ENCODE measurements around the gene P2RX4. TPM values are rescaled to one million over a fixed set of nuclear protein-coding genes. Genes with fewer than 3 reads are reported as not detected.

The P2RX4 gene
- total RNA-seq, 1 experiment from 2014 or later: 7.6 TPM

DNA sequence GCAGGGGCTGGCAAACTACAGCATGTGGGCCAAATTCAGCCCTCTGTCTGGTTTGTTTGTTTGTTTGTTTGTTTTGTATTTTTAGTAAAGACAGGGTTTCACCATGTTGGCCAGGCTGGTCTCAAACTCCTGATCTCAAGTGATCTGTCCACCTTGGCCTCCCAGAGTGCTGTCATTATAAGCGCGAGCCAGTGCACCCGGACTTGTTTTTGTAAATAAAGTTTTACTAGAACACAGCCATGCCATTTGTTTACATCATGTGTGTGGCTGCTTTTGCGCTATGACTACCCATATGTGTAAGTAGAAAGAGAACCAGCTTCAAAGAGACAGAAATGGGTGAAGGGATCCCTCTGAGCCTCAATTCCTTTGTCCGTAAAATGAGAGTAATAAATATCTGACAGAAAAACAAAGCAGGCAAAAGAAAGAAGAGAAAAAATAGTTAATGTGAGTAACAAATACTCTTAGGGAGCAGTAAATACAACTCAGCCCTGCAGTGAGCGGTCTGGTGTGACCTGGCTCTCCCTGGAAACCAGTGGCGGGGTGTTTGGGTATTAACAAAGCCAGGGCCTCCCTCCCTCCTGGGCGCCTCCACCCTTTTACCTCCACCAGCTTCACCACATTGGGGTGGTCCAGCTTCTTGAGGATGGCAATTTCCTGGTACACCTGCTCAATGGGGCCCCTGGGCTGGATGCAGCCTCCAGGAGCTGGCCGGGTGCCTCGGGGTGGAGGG lies 53.4 kb downstream of the P2RX4 start:
- H3K4me3 ChIP-seq (ENCODE audit: low read depth, low read length, poor library complexity, severe bottlenecking): no peak overlapping the region
- no peak overlapping the region for H3K27ac ChIP-seq (ENCODE audit: low read depth, low read length, poor library complexity, severe bottlenecking)
- H3K27me3 ChIP-seq (replicated peaks; ENCODE audit: insufficient read depth, low read depth, low read length, poor library complexity): no peaks in the 10 kb centered on the region
- ChIA-PET POLR2A (ENCODE audit: low non-redundant PET) (no interaction called here), CTCF (no interaction called here)
- intact Hi-C loops (cut with micrococcal nuclease; ENCODE audit: unreplicated experiment): no loop called here
- TF ChIP-seq EZH2 (IDR thresholded peaks at IDR 0.05; ENCODE audit: borderline replicate concordance, low read depth, low read length, poor library complexity, severe bottlenecking): no peak
- no peak for TF ChIP-seq CTCF (conservative IDR thresholded peaks at IDR 0.05; ENCODE audit: low read depth, low read length)
- DNase-seq (ENCODE audit: low spot score): no peak
- peaks cover 18% of the 10 kb centered on the region for H3K36me3 ChIP-seq (ENCODE audit: insufficient read depth, low read length, poor library complexity, severe bottlenecking)
- no peaks in the 10 kb centered on the region for H3K9me3 ChIP-seq (ENCODE audit: low read depth, low read length, poor library complexity, severe bottlenecking)
- no TSS peak for BruUV-seq (replicated peaks)
- no peaks in the 10 kb centered on the region for H3K4me1 ChIP-seq (ENCODE audit: insufficient read depth, low read length, poor library complexity, severe bottlenecking)

DNA sequence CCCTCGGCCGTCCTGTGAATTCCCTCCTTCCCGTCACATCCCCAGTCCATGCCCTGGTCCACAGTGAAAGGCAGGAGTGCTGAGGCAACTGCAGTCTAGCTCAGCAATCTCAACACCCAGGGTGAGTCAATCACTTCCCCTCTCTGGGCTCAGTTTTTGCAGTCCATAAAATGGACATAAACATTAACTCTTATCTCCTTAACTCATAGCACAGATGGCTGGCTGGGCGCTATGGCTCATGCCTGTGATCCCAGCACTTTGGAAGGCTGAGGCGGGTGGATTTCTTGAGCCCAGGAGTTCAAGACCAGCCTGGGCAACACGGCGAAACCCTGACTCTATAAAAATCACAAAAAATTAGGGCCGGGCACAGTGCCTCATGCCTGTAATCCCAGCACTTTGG lies 54.2 kb downstream of the P2RX4 start:
- intact Hi-C loops (cut with micrococcal nuclease; ENCODE audit: unreplicated experiment): no loop called here
- ChIA-PET POLR2A (ENCODE audit: low non-redundant PET) (no interaction called here), CTCF (no interaction called here)
- Histone ChIP-seq H3K27me3 (replicated peaks; ENCODE audit: insufficient read depth, low read depth, low read length, poor library complexity) (no peaks in the 10 kb centered on the region), H3K4me1 (ENCODE audit: insufficient read depth, low read length, poor library complexity, severe bottlenecking) (no peaks in the 10 kb centered on the region), H3K9me3 (ENCODE audit: low read depth, low read length, poor library complexity, severe bottlenecking) (no peaks in the 10 kb centered on the region), H3K4me3 (ENCODE audit: low read depth, low read length, poor library complexity, severe bottlenecking) (no peak overlapping the region), H3K36me3 (ENCODE audit: insufficient read depth, low read length, poor library complexity, severe bottlenecking) (peaks cover 22% of the 10 kb centered on the region), H3K27ac (ENCODE audit: low read depth, low read length, poor library complexity, severe bottlenecking) (no peak overlapping the region)
- DNase-seq (ENCODE audit: low spot score): no peak
- BruUV-seq (replicated peaks): no TSS peak
- no peak for TF ChIP-seq CTCF (conservative IDR thresholded peaks at IDR 0.05; ENCODE audit: low read depth, low read length)

DNA sequence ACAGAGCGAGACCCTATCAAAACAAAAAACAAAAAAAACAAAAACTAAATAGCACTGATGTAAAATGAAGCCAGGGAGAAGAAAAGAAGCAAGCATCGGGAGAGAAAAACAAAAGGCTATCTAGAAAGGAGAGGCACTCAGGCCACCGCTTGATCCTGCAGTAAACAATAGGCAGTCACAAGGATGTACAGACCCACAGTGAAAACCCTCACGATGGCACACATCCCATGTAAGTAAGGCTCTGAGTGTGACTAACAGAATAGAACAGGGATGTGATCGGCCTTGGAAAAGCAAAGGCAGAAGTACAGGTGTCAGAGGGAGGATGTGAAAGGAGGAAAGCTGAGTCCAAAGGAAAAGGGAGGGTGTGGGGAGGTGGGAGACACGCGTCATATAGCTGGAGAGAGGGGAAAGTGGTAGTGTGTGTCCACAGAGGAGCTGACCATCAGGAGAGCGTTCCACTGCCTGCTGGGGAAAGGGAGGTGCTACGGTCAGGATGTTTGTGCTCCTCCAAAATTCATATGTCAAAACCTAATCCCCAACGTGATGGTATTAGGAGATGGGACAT lies 55.1 kb downstream of the P2RX4 start:
- no peak for DNase-seq (ENCODE audit: low spot score)
- intact Hi-C loops (cut with micrococcal nuclease; ENCODE audit: unreplicated experiment): no loop called here
- no peak overlapping the region for H3K4me3 ChIP-seq (ENCODE audit: low read depth, low read length, poor library complexity, severe bottlenecking)
- no TSS peak for BruUV-seq (replicated peaks)
- H3K9me3 ChIP-seq (ENCODE audit: low read depth, low read length, poor library complexity, severe bottlenecking): no peaks in the 10 kb centered on the region
- H3K27me3 ChIP-seq (replicated peaks; ENCODE audit: insufficient read depth, low read depth, low read length, poor library complexity): no peaks in the 10 kb centered on the region
- H3K27ac ChIP-seq (ENCODE audit: low read depth, low read length, poor library complexity, severe bottlenecking): no peak overlapping the region
- ChIA-PET POLR2A (ENCODE audit: low non-redundant PET) (no interaction called here), CTCF (no interaction called here)
- TF ChIP-seq CTCF (conservative IDR thresholded peaks at IDR 0.05; ENCODE audit: low read depth, low read length) (no peak), EZH2 (IDR thresholded peaks at IDR 0.05; ENCODE audit: borderline replicate concordance, low read depth, low read length, poor library complexity, severe bottlenecking) (no peak)
- no peaks in the 10 kb centered on the region for H3K4me1 ChIP-seq (ENCODE audit: insufficient read depth, low read length, poor library complexity, severe bottlenecking)
- peaks cover 24% of the 10 kb centered on the region for H3K36me3 ChIP-seq (ENCODE audit: insufficient read depth, low read length, poor library complexity, severe bottlenecking)

All from A673 (cell line).